H9 (cell line): Measurements from ENCODE around the gene TSTD1. TPM values are rescaled to one million over a fixed set of nuclear protein-coding genes. Genes with fewer than 3 reads are reported as not detected.
A peak's percentile ranks its signal among the peaks of the same experiment; 100 is the strongest.
"Not testable (repeated sequence)": the region's sequence is repeated elsewhere in the genome, so short reads cannot be mapped to it uniquely, and the experiment has no call there.

Experiments used
- DNase-seq: peaks from one replicate; pipeline ENCODE4 v3.0.0-alpha.2; 2017
- H2AFZ ChIP-seq: one replicate; pipeline ENCODE4 v1.6.1; 2013; ENCODE audit warnings: mild to moderate bottlenecking, low read length, control low read depth, moderate library complexity
- H2AK5ac ChIP-seq: 2 replicates; pipeline ENCODE4 v1.6.1; 2013; ENCODE audit warnings: low read length, control low read depth, mixed read lengths; ENCODE audit not compliant: insufficient read length
- H2BK120ac ChIP-seq: one replicate; pipeline ENCODE4 v1.6.1; 2013; ENCODE audit warnings: low read depth, mild to moderate bottlenecking, low read length, control low read depth, inconsistent platforms; ENCODE audit not compliant: poor library complexity, severe bottlenecking
- H2BK12ac ChIP-seq: 2 replicates; pipeline ENCODE4 v1.6.1; 2013; ENCODE audit warnings: low read length, control low read depth, mixed read lengths, low read depth; ENCODE audit not compliant: insufficient read length
- H2BK15ac ChIP-seq: 2 replicates; pipeline ENCODE4 v1.6.1; 2013; ENCODE audit warnings: low read depth, low read length, control low read depth
- H2BK20ac ChIP-seq: one replicate; pipeline ENCODE4 v1.6.1; 2013; ENCODE audit warnings: low read depth, mild to moderate bottlenecking, low read length, control low read depth, inconsistent platforms; ENCODE audit not compliant: poor library complexity, severe bottlenecking
- H2BK5ac ChIP-seq: 2 replicates; pipeline ENCODE4 v1.6.1; 2013; ENCODE audit warnings: low read length, control low read depth, mixed read lengths; ENCODE audit not compliant: insufficient read length
- H3K14ac ChIP-seq: 2 replicates; pipeline ENCODE4 v1.6.1; 2013; ENCODE audit warnings: low read length, control low read depth; ENCODE audit not compliant: insufficient read depth
- H3K18ac ChIP-seq: 2 replicates; pipeline ENCODE4 v1.6.1; 2013; ENCODE audit warnings: low read depth, mild to moderate bottlenecking, mixed read lengths, low read length, control low read depth; ENCODE audit not compliant: insufficient read length
- H3K23ac ChIP-seq: 2 replicates; pipeline ENCODE4 v1.6.1; 2013; ENCODE audit warnings: low read length, control low read depth, mixed read lengths, low read depth; ENCODE audit not compliant: insufficient read length
- H3K23me2 ChIP-seq: 2 replicates; pipeline ENCODE4 v1.6.1; 2013; ENCODE audit warnings: low read depth, mild to moderate bottlenecking, mixed read lengths, low read length, control low read depth; ENCODE audit not compliant: insufficient read length, poor library complexity, severe bottlenecking
- H3K27ac ChIP-seq: 2 replicates; pipeline ENCODE4 v1.5.1; 2013; ENCODE audit warnings: low read length, control low read depth, mixed read lengths, low read depth; ENCODE audit not compliant: insufficient read length
- H3K27me3 ChIP-seq: 2 replicates; pipeline ENCODE4 v1.6.1; 2013; ENCODE audit warnings: low read length, control low read depth, inconsistent platforms; ENCODE audit not compliant: insufficient read depth
- H3K4ac ChIP-seq: 2 replicates; pipeline ENCODE4 v1.6.1; 2013; ENCODE audit warnings: low read depth, mild to moderate bottlenecking, control low read depth, inconsistent platforms, low read length, moderate library complexity
- H3K4me1 ChIP-seq: 2 replicates; pipeline ENCODE4 v1.6.1; 2013; ENCODE audit warnings: low read length, control low read depth, inconsistent platforms; ENCODE audit not compliant: insufficient read depth
- H3K4me2 ChIP-seq: 2 replicates; pipeline ENCODE4 v1.6.1; 2013; ENCODE audit warnings: low read length, control low read depth, mixed read lengths; ENCODE audit not compliant: insufficient read length, insufficient read depth
- H3K56ac ChIP-seq: 2 replicates; pipeline ENCODE4 v1.6.1; 2013; ENCODE audit warnings: low read depth, mild to moderate bottlenecking, mixed read lengths, low read length, control low read depth; ENCODE audit not compliant: insufficient read length
- H3K79me1 ChIP-seq: 2 replicates; pipeline ENCODE4 v1.6.1; 2013; ENCODE audit warnings: low read depth, mild to moderate bottlenecking, moderate library complexity, low read length, control low read depth, inconsistent platforms; ENCODE audit not compliant: insufficient read depth, poor library complexity, severe bottlenecking
- H3K79me2 ChIP-seq: 2 replicates; pipeline ENCODE4 v1.6.1; 2013; ENCODE audit warnings: low read length, control low read depth, inconsistent platforms; ENCODE audit not compliant: insufficient read depth
- H3K9ac ChIP-seq: 2 replicates; pipeline ENCODE4 v1.6.1; 2013; ENCODE audit warnings: low read length, control low read depth, mixed read lengths; ENCODE audit not compliant: insufficient read length; ENCODE audit errors: extremely low read depth
- H3K9me3 ChIP-seq: one replicate; pipeline ENCODE4 v1.6.1; 2013; ENCODE audit warnings: low read depth, low read length, inconsistent platforms; ENCODE audit not compliant: control insufficient read depth
- H3T11ph ChIP-seq: one replicate; pipeline ENCODE4 v1.6.1; 2013; ENCODE audit warnings: mild to moderate bottlenecking, low read length, control low read depth, inconsistent platforms
- H4K20me1 ChIP-seq: one replicate; pipeline ENCODE4 v1.6.1; 2013; ENCODE audit not compliant: control insufficient read depth, insufficient read length, insufficient read depth
- H4K5ac ChIP-seq: 2 replicates; pipeline ENCODE4 v1.6.1; 2013; ENCODE audit warnings: low read depth, mild to moderate bottlenecking, mixed read lengths, low read length, control low read depth; ENCODE audit not compliant: insufficient read length
- H4K8ac ChIP-seq: replicated peaks from 2 replicates; pipeline ENCODE4 v1.6.1; 2013; ENCODE audit warnings: low read length, control low read depth, mixed read lengths, low read depth; ENCODE audit not compliant: insufficient read length
- H4K91ac ChIP-seq: 2 replicates; pipeline ENCODE4 v1.6.1; 2013; ENCODE audit warnings: low read depth, mild to moderate bottlenecking, moderate library complexity, mixed read lengths, low read length, control low read depth; ENCODE audit not compliant: insufficient read length
- H3K27ac Mint-ChIP-seq, 3 experiments: 2 replicates in 2 of 3; 3 replicates in 1 of 3; pipeline ENCODE4 v1.8.0; 2020 to 2021; ENCODE audit warnings: mixed read lengths in 3 of 3, mild to moderate bottlenecking in 1 of 3, moderate library complexity in 1 of 3
- H3K27me3 Mint-ChIP-seq: 2 replicates; pipeline ENCODE4 v1.8.0; 2021; ENCODE audit warnings: low read depth, mild to moderate bottlenecking, moderate library complexity, mixed read lengths
- H3K36me3 Mint-ChIP-seq, 3 experiments: 2 replicates in 2 of 3; 3 replicates in 1 of 3; pipeline ENCODE4 v1.8.0; 2020 to 2021; ENCODE audit warnings: low read depth in 3 of 3, mixed read lengths in 3 of 3; ENCODE audit not compliant: insufficient read depth in 1 of 3
- H3K4me1 Mint-ChIP-seq, 2 experiments: 2 replicates each; pipeline ENCODE4 v1.8.0; 2020; ENCODE audit warnings: mixed read lengths in 2 of 2
- H3K4me3 Mint-ChIP-seq, 2 experiments: 2 replicates in 1 of 2; 3 replicates in 1 of 2; pipeline ENCODE4 v1.8.0; 2020 to 2021; ENCODE audit warnings: mild to moderate bottlenecking in 2 of 2, mixed read lengths in 2 of 2, moderate library complexity in 1 of 2
- H3K9me3 Mint-ChIP-seq, 2 experiments: 2 replicates in 1 of 2; 3 replicates in 1 of 2; pipeline ENCODE4 v1.8.0; 2020; ENCODE audit warnings: mild to moderate bottlenecking in 2 of 2, mixed read lengths in 2 of 2, moderate library complexity in 1 of 2
- whole genome bisulfite sequencing: extraction: QIAGEN DNeasy Blood & Tissue Kit; methylation state at CpG from one replicate; pipeline ENCODE4 v1.1.7; 2013; ENCODE audit warnings: missing lambda C conversion rate, low lambda C conversion rate, mixed read lengths; ENCODE audit not compliant: insufficient read length; ENCODE audit errors: extremely low coverage; 5-methylcytosine and 5-hydroxymethylcytosine counted together
- total RNA-seq: library from RNA; stranded (reverse); gene quantifications from 2 replicates; pipeline ENCODE4 v1.2.1, GENCODE V29; 2021

TSTD1 gene
- total RNA-seq, 1 experiment from 2014 or later, result 73.7 TPM

- H3K27me3 ChIP-seq, H3K4me1 ChIP-seq, H3K14ac ChIP-seq, H2BK5ac ChIP-seq, H3T11ph ChIP-seq, H3K56ac ChIP-seq, H3K27ac ChIP-seq, H4K8ac ChIP-seq, H4K91ac ChIP-seq, H2AFZ ChIP-seq, H3K79me1 ChIP-seq, H3K9me3 ChIP-seq, H3K4ac ChIP-seq, H3K4me3 Mint-ChIP-seq, H3K23me2 ChIP-seq, H4K20me1 ChIP-seq, DNase-seq, H3K4me2 ChIP-seq, H2BK20ac ChIP-seq, H3K18ac ChIP-seq, H3K23ac ChIP-seq, H2BK120ac ChIP-seq, H4K5ac ChIP-seq, H2AK5ac ChIP-seq, H2BK12ac ChIP-seq, H2BK15ac ChIP-seq, H3K27me3 Mint-ChIP-seq, H3K9ac ChIP-seq, H3K79me2 ChIP-seq: not testable (repeated sequence)
- Mint-ChIP-seq H3K9me3 (peaks cover 14 to 15% of the 10 kb centered on the region in 2 experiments; a peak in 4 of 5 replicates), H3K27ac (0 out of 7 replicates have a peak overlapping the region, but pooled peaks of 1 of the 3 experiments have one; percentile 28), H3K4me1 (peaks cover 7 to 13% of the 10 kb centered on the region in 2 experiments), H3K36me3 (peaks cover 6 to 21% (median 15%) of the 10 kb centered on the region in 3 experiments; a peak in 6 of 7 replicates)
- WGBS, result no CpG with 5 or more reads among the region's 1 CpG
These were observed 11.8 kb downstream of the TSTD1 start for GRCh38 chr1:161026954-161027353.

GRCh38 chr1:161022432-161022831, 16.3 kb downstream of the TSTD1 start:
- not testable (repeated sequence) for H3K56ac ChIP-seq, H3K27me3 ChIP-seq, H3K36me3 Mint-ChIP-seq, DNase-seq, H4K5ac ChIP-seq, H2BK12ac ChIP-seq, H3K23ac ChIP-seq, H3K4me2 ChIP-seq, H2BK20ac ChIP-seq, H4K8ac ChIP-seq, H3K4ac ChIP-seq, H4K20me1 ChIP-seq, H3K23me2 ChIP-seq, H4K91ac ChIP-seq, H2BK120ac ChIP-seq, H3K9me3 Mint-ChIP-seq, H3K79me1 ChIP-seq, H3K27ac ChIP-seq, H3K9ac ChIP-seq, H3K27me3 Mint-ChIP-seq, H2BK15ac ChIP-seq, H3T11ph ChIP-seq, H3K9me3 ChIP-seq, H2AK5ac ChIP-seq, H3K18ac ChIP-seq, H2AFZ ChIP-seq, H2BK5ac ChIP-seq, H3K4me1 ChIP-seq, H3K14ac ChIP-seq
- Mint-ChIP-seq H3K4me1 (peaks cover 38 to 48% of the 10 kb centered on the region in 2 experiments), H3K4me3 (peak overlapping the region; percentile 44 to 87), H3K27ac (peak overlapping the region in 2 of 3 experiments; percentile 70 to 79; a peak in 2 of 7 replicates)
- WGBS, result no CpG with 5 or more reads among the region's 12 CpGs
- H3K79me2 ChIP-seq, result peaks cover 29% of the 10 kb centered on the region
